HEK293 (cell line): ENCODE data around the gene MAPRE2.
A peak's percentile ranks its signal among the peaks of the same experiment; 100 is the strongest.

ENCODE experiments used
- CTCF ChIA-PET: fragments of 350-600 bp; formaldehyde crosslinking; extraction: SDS; loops from one replicate; lab custom pipeline; 2021; ENCODE audit warnings: antibody characterized with exemption; lab: Yijun Ruan, JAX
- POLR2A ChIA-PET: fragments of 300-600 bp; formaldehyde crosslinking; extraction: SDS; loops from one replicate; lab custom pipeline; 2020; ENCODE audit warnings: antibody characterized with exemption, inconsistent platforms; lab: Yijun Ruan, JAX
- H3K27ac ChIP-seq: fragments of 200-500 bp; sonication (Bioruptor generic); 2 replicates; pipeline ENCODE4 v1.5.1; 2014; ENCODE audit warnings: low read depth, low read length, control low read depth, inconsistent platforms; ENCODE audit errors: extremely low read depth
- H3K36me3 ChIP-seq, 2 experiments: fragments of 200-500 bp in 1 of 2; sonication (Bioruptor generic) in 1 of 2; 1 replicate in 1 of 2; 2 replicates in 1 of 2; pipeline ENCODE4 v1.5.1; 2014 to 2017; ENCODE audit warnings: inconsistent platforms in 2 of 2, low read length in 2 of 2; ENCODE audit not compliant: control insufficient read depth in 2 of 2, insufficient read depth in 1 of 2
- H3K4me1 ChIP-seq: fragments of 200-500 bp; sonication (Bioruptor generic); 2 replicates; pipeline ENCODE4 v1.5.1; 2014; ENCODE audit warnings: mild to moderate bottlenecking, low read length, inconsistent platforms; ENCODE audit not compliant: control insufficient read depth, insufficient read depth
- H3K4me3 ChIP-seq: 2 replicates; pipeline ENCODE4 v1.5.1; 2011; ENCODE audit warnings: low read depth, mild to moderate bottlenecking, control low read depth, low read length, moderate library complexity
- H3K9me3 ChIP-seq: fragments of 200-500 bp; sonication (Bioruptor generic); 2 replicates; pipeline ENCODE4 v1.5.1; 2014; ENCODE audit warnings: low read depth, low read length, inconsistent platforms; ENCODE audit not compliant: control insufficient read depth, insufficient read depth
- HOXA7 ChIP-seq: sonication (generic); formaldehyde crosslinking; IDR thresholded peaks from 2 replicates; pipeline ENCODE4 v1.8.1; 2022; ENCODE audit warnings: missing genetic modification reagents, borderline replicate concordance
- SP2 ChIP-seq: fragments of 450-650 bp; formaldehyde crosslinking; IDR thresholded peaks from 2 replicates; pipeline ENCODE4 v1.5.1; 2016; ENCODE audit warnings: missing biosample characterization, missing genetic modification characterization
- ZBTB17 ChIP-seq: fragments of 450-650 bp; formaldehyde crosslinking; IDR thresholded peaks from 2 replicates; pipeline ENCODE4 v1.5.1; 2016; ENCODE audit warnings: missing biosample characterization, missing genetic modification characterization
- ZBTB20 ChIP-seq: fragments of 450-650 bp; formaldehyde crosslinking; IDR thresholded peaks from 2 replicates; pipeline ENCODE4 v1.5.1; 2016; ENCODE audit warnings: missing biosample characterization, missing genetic modification characterization
- ZFHX2 ChIP-seq: fragments of 450-650 bp; formaldehyde crosslinking; conservative IDR thresholded peaks from 2 replicates; pipeline ENCODE4 v1.5.1; 2016; ENCODE audit warnings: missing biosample characterization, missing genetic modification characterization
- ZNF239 ChIP-seq: fragments of 450-650 bp; formaldehyde crosslinking; IDR thresholded peaks from 2 replicates; pipeline ENCODE4 v1.5.1; 2016; ENCODE audit warnings: missing biosample characterization, missing genetic modification characterization
- ZNF248 ChIP-seq: fragments of 450-650 bp; formaldehyde crosslinking; IDR thresholded peaks from 2 replicates; pipeline ENCODE4 v1.5.1; 2017; ENCODE audit warnings: missing biosample characterization, missing genetic modification characterization
- ZNF26 ChIP-seq: fragments of 450-650 bp; formaldehyde crosslinking; IDR thresholded peaks from 2 replicates; pipeline ENCODE4 v1.5.1; 2016; ENCODE audit warnings: missing biosample characterization, missing genetic modification characterization
- ZNF274 ChIP-seq, 2 experiments: fragments of 200-500 bp in 1 of 2; fragments of 450-650 bp in 1 of 2; sonication (Bioruptor generic) in 1 of 2; formaldehyde crosslinking in 1 of 2; IDR thresholded peaks; 2 replicates each; pipeline versions ENCODE4 v1.5.1 to v1.6.1; 2014 to 2016; ENCODE audit warnings: borderline replicate concordance in 1 of 2, inconsistent platforms in 1 of 2, low read length in 1 of 2, missing biosample characterization in 1 of 2, missing genetic modification characterization in 1 of 2
- ZNF335 ChIP-seq: fragments of 450-650 bp; formaldehyde crosslinking; conservative IDR thresholded peaks from 2 replicates; pipeline ENCODE4 v1.5.1; 2016; ENCODE audit warnings: missing biosample characterization, missing genetic modification characterization
- ZNF362 ChIP-seq: fragments of 450-650 bp; formaldehyde crosslinking; IDR thresholded peaks from 2 replicates; pipeline ENCODE4 v1.5.1; 2016; ENCODE audit warnings: missing biosample characterization, missing genetic modification characterization
- ZNF501 ChIP-seq: fragments of 450-650 bp; formaldehyde crosslinking; IDR thresholded peaks from 2 replicates; pipeline ENCODE4 v1.5.1; 2016; ENCODE audit warnings: missing biosample characterization, missing genetic modification characterization
- ZNF664 ChIP-seq: fragments of 450-650 bp; formaldehyde crosslinking; IDR thresholded peaks from 2 replicates; pipeline ENCODE4 v1.5.1; 2016; ENCODE audit warnings: missing biosample characterization, missing genetic modification characterization
- ZNF677 ChIP-seq: fragments of 450-650 bp; IDR thresholded peaks from 2 replicates; pipeline ENCODE4 v1.5.0; 2018; ENCODE audit warnings: missing biosample characterization, mild to moderate bottlenecking, missing genetic modification characterization, moderate library complexity
- ZNF701 ChIP-seq: fragments of 450-650 bp; formaldehyde crosslinking; IDR thresholded peaks from 2 replicates; pipeline ENCODE4 v1.5.1; 2016; ENCODE audit warnings: missing biosample characterization, missing genetic modification characterization
- ZNF747 ChIP-seq: fragments of 450-650 bp; formaldehyde crosslinking; IDR thresholded peaks from 2 replicates; pipeline ENCODE4 v1.5.1; 2016; ENCODE audit warnings: missing biosample characterization, missing genetic modification characterization
- ZNF785 ChIP-seq: fragments of 450-650 bp; formaldehyde crosslinking; IDR thresholded peaks from 2 replicates; pipeline ENCODE4 v1.5.1; 2016; ENCODE audit warnings: missing biosample characterization, missing genetic modification characterization
- TF ChIP-seq, protein P1 (sequence below): IDR thresholded peaks from 2 replicates; pipeline ENCODE4 v1.6.1; 2011; ENCODE audit warnings: mild to moderate bottlenecking, low read depth, low read length, borderline replicate concordance
- TF ChIP-seq, protein P2 (sequence below): fragments of 450-650 bp; formaldehyde crosslinking; IDR thresholded peaks from 2 replicates; pipeline ENCODE4 v1.5.1; 2017; ENCODE audit warnings: missing biosample characterization, missing genetic modification characterization

Gene MAPRE2

DNA sequence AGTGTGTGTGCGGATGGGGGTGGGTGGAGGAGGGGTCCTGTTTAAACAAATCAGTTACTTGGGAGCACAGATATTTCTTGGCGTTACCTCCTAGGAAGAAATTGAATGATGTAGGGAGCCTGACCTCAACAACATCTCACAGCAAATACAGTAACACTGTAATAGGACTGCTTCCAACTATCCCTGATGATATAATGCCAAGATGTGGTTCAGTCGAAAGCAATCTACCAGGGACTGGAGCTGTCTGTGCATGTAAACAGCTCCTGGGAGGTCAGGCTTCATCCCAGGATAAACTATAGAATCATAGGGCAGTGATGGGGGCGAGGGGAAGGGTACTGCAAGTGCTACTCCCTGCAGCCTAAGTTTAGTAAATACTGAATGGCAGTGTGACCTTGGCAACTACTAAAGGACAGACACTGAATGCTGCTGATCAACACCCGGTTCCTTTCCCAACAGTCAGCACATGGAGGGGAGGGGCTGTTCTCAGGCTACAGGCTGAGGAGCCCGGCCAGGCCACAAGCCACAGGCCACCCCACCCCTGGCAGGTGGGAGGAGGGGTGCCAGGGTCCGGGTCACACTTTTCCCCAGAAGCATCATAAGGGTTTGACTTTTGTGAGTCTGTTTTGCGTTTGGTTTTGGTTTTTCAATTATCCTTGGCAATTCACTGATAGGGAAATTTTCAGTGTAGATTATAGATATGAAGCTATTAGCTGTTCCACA lies 114.3 kb downstream of the MAPRE2 start:
- TF ChIP-seq ZNF362 (no peak), ZNF701 (no peak), SP2 (tag by site-specific recombination) (no peak), ZNF26 (tag by site-specific recombination) (no peak), ZNF335 (tag by site-specific recombination) (no peak), ZNF248 (tag by site-specific recombination) (no peak), ZBTB17 (tag by site-specific recombination) (no peak)
- TF ChIP-seq, protein P1, sequence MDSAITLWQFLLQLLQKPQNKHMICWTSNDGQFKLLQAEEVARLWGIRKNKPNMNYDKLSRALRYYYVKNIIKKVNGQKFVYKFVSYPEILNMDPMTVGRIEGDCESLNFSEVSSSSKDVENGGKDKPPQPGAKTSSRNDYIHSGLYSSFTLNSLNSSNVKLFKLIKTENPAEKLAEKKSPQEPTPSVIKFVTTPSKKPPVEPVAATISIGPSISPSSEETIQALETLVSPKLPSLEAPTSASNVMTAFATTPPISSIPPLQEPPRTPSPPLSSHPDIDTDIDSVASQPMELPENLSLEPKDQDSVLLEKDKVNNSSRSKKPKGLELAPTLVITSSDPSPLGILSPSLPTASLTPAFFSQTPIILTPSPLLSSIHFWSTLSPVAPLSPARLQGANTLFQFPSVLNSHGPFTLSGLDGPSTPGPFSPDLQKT: no peak
- TF ChIP-seq, all 188 proteins: peak for 0
- POLR2A ChIA-PET: no interaction called here
- no peaks in the 10 kb centered on the region for H3K4me1 ChIP-seq
- H3K27ac ChIP-seq: no peak overlapping the region
- H3K9me3 ChIP-seq: no peaks in the 10 kb centered on the region
- no peak overlapping the region for H3K4me3 ChIP-seq
- H3K36me3 ChIP-seq: no peaks in the 10 kb centered on the region
- CTCF ChIA-PET: no interaction called here

DNA sequence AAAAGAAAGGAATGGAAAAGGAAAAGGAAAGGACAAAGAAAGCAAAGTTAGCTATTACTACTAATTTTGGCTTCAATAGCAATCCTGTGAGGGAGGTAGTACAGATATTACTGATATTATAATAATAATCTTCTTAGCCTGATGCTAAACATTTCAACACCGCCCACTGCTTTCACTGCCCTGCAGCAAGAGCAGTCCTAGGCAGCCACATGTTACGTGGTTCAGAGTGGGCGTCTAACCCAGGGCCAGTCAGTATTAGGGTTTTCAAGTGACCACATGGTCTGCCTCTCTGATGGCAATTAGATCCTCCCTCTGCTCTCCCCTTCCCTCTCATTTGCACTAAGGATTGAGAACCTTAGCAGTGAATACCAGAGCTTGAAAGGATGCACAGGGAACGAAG lies 116.0 kb downstream of the MAPRE2 start:
- Histone ChIP-seq H3K4me3 (no peak overlapping the region), H3K36me3 (no peaks in the 10 kb centered on the region), H3K27ac (no peak overlapping the region), H3K4me1 (no peaks in the 10 kb centered on the region), H3K9me3 (no peaks in the 10 kb centered on the region)
- CTCF ChIA-PET: interaction anchor here (0.7 kb wide), 1 partner anchor 12 kb away, joined by 3 read pairs; no protein-coding TSS in a partner anchor
- TF ChIP-seq ZFHX2 (tag by site-specific recombination): 0 out of 2 replicates have a peak, but pooled peaks have one; percentile 16
- TF ChIP-seq ZNF785 (tag by site-specific recombination): no peak
- POLR2A ChIA-PET: no interaction called here

- ChIA-PET POLR2A (no interaction called here), CTCF (interaction anchor here (1.0 kb wide), 1 partner anchor 15 kb away, joined by 3 read pairs; no protein-coding TSS in a partner anchor)
- Histone ChIP-seq H3K27ac (no peak overlapping the region), H3K9me3 (no peaks in the 10 kb centered on the region), H3K36me3 (no peaks in the 10 kb centered on the region), H3K4me3 (no peak overlapping the region), H3K4me1 (no peaks in the 10 kb centered on the region)
- TF ChIP-seq ZNF501 (tag by site-specific recombination) (no peak), HOXA7 (CRISPR knock-in tag) (no peak), ZNF747 (no peak), ZNF677 (no peak), ZBTB20 (tag by site-specific recombination) (no peak), ZNF274 (IDR thresholded peaks at IDR 0.05; ENCODE audit: low read length) (no peak), ZNF274 (tag by site-specific recombination; IDR thresholded peaks at IDR 0.05; ENCODE audit: borderline replicate concordance) (no peak), ZNF239 (tag by site-specific recombination) (no peak), ZNF664 (tag by site-specific recombination) (no peak)
- TF ChIP-seq, protein P2, sequence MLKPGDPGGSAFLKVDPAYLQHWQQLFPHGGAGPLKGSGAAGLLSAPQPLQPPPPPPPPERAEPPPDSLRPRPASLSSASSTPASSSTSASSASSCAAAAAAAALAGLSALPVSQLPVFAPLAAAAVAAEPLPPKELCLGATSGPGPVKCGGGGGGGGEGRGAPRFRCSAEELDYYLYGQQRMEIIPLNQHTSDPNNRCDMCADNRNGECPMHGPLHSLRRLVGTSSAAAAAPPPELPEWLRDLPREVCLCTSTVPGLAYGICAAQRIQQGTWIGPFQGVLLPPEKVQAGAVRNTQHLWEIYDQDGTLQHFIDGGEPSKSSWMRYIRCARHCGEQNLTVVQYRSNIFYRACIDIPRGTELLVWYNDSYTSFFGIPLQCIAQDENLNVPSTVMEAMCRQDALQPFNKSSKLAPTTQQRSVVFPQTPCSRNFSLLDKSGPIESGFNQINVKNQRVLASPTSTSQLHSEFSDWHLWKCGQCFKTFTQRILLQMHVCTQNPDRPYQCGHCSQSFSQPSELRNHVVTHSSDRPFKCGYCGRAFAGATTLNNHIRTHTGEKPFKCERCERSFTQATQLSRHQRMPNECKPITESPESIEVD (tag by site-specific recombination): no peak
These were observed 117.7 kb downstream of the MAPRE2 start for GRCh38 chr18:35158728-35159450.
